ENCODE measurements around the gene TMIGD1.

- no peak for TF ChIP-seq CTCF (optimal IDR thresholded peaks at IDR 0.05 in 1 of 3, IDR thresholded peaks at IDR 0.05 in 1 of 3, conservative IDR thresholded peaks at IDR 0.05 in 1 of 3; ENCODE audit: extremely low read depth in 1 of 3, insufficient read depth in 2 of 3, low read length in 3 of 3)
- no peak for TF ChIP-seq EZH2 (IDR thresholded peaks at IDR 0.05; ENCODE audit: low read length)
Observed at GRCh38 chr17:30273373-30273772, 60.5 kb downstream of the TMIGD1 start.

All from keratinocyte (primary cell).